ENCODE measurements around the gene ABL1.

ABL1 gene

GRCh38 chr9:130933114-130934046, 98.3 kb downstream of the ABL1 start:
- DNase-seq (ENCODE audit: low read depth): no peak

- no peak for DNase-seq (ENCODE audit: low read depth)
Observed at GRCh38 chr9:130934246-130934645, 99.2 kb downstream of the ABL1 start.

GRCh38 chr9:130934702-130935647, 99.9 kb downstream of the ABL1 start:
- no peak for DNase-seq (ENCODE audit: low read depth)

DNA sequence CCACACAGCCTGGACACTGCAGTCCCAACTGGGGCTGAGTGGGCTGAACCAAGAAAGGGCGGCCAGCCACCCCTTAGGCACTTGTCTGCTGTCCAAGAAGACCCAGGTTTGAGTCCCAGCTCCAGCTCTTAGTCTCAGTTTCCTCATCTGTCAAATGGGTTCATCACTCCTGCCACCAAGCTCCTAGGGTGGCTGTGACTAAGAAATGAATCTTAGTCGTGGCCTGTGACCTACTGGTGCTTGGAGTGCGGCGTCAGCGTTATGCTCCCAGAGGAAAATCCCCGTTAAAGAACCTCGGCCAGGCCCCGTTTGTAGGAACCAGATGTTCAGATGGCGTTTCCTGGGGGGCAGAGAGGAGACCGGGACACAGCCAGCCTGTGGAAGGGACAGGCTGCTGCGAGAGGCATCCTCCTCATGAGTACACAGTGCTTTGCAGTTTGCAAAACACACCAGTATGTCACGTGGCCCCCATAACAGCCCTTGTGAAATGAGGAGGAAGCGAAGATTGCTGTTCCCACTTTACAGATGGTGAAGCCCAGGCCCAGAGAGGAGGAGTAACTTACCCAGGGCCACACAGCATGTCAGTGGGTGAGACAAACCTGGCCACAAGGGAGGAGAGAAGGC, 100.7 kb downstream of the ABL1 start:
- no peak for DNase-seq (ENCODE audit: low read depth)

- no peak for DNase-seq (ENCODE audit: low read depth)
Observed at GRCh38 chr9:130936285-130937117, 101.4 kb downstream of the ABL1 start.

Measured in non-pigmented ciliary epithelial cell (primary cell).